Ovary (tissue), 9 donors: ENCODE results near the gene ADARB2. TPM values are rescaled to one million over a fixed set of nuclear protein-coding genes. Genes with fewer than 3 reads are reported as not detected.
"Not testable (repeated sequence)": the region's sequence is repeated elsewhere in the genome, so short reads cannot be mapped to it uniquely, and the experiment has no call there.

Experiments
- DNase-seq, 5 donors: peaks; one replicate each; pipeline ENCODE4 v3.0.0-alpha.2; 2019 to 2020
- H3K27ac ChIP-seq, 2 donors: fragments of 200-600 bp; one replicate each; pipeline versions ENCODE4 v1.5.1 to v1.8.0; 2019 to 2022
- H3K27me3 ChIP-seq: fragments of 200-600 bp; one replicate; pipeline ENCODE4 v1.8.0; 2022
- H3K36me3 ChIP-seq: fragments of 200-600 bp; sonication (generic); one replicate; pipeline ENCODE4 v1.5.1; 2019
- H3K4me1 ChIP-seq: one replicate; pipeline ENCODE4 v1.8.1; 2013; ENCODE audit warnings: mild to moderate bottlenecking, moderate library complexity; ENCODE audit not compliant: insufficient read depth
- H3K4me3 ChIP-seq: fragments of 200-600 bp; sonication (generic); one replicate; pipeline ENCODE4 v1.5.1; 2017
- H3K9me3 ChIP-seq, 2 donors: fragments of 200-600 bp in 1 of 2; sonication (generic) in 1 of 2; one replicate each; pipeline versions ENCODE4 v1.5.1 to v1.8.1; 2013 to 2019; ENCODE audit warnings: mild to moderate bottlenecking in 1 of 2, moderate library complexity in 1 of 2
- CTCF ChIP-seq, 3 donors: fragments of 450-650 bp in 2 of 3; fragments of 200-600 bp in 1 of 3; IDR thresholded peaks; one replicate each; pipeline versions ENCODE4 v1.5.1 to v1.8.0; 2016 to 2022; ENCODE audit warnings: antibody characterized with exemption in 3 of 3, mild to moderate bottlenecking in 1 of 3
- EP300 ChIP-seq: sonication (generic); formaldehyde crosslinking; IDR thresholded peaks from one replicate; pipeline ENCODE4 v1.6.1; 2017; ENCODE audit warnings: antibody characterized with exemption
- POLR2A ChIP-seq: fragments of 450-650 bp; IDR thresholded peaks from one replicate; pipeline ENCODE4 v1.6.1; 2017; ENCODE audit warnings: antibody characterized with exemption, mild to moderate bottlenecking, moderate library complexity
- WGBS, 3 donors: extraction: QIAGEN DNeasy Blood & Tissue Kit in 1 of 3; methylation state at CpG; one replicate each; pipeline versions ENCODE4 v1.1.5 to v1.1.7; 2013 to 2017; 5-methylcytosine and 5-hydroxymethylcytosine counted together
- intact Hi-C, 4 donors: fragments of 100-400 bp; cut with DNase I; formaldehyde crosslinking; loops; one replicate each; pipeline versions ENCODE4 v1.11.0 to v1.15.1; 2022 to 2023
- polyA plus RNA-seq, 2 donors: library from polyadenylated mRNA; stranded (reverse); fragments of 200-250 nt in 1 of 2; fragments of 350-450 nt in 1 of 2; fragmentation: Illumina TruSeq in 1 of 2; extraction: RNeasy Lipid Tissue Mini Kit (QIAGEN cat#74804) in 1 of 2; gene quantifications; one replicate each; pipeline ENCODE4 v1.2.3, GENCODE V29; 2013 to 2014
- total RNA-seq, 7 donors: library from RNA; depleted of rRNA in 2 of 7; stranded (reverse); fragments of >200 nt in 2 of 7; fragmentation: NEBNext Ultra II Directional in 3 of 7; extraction: Animal tissue kit (Norgen Biotek cat#: 25700) in 3 of 7; gene quantifications; one replicate each; pipeline versions ENCODE4 v1.1.0 to v1.2.4, GENCODE V29; 2016 to 2023
- donor health status: DM: no; HTN: no; CAD: no; lungs with moderate emphysema.
- donor health status: DM: no; HTN: no; CAD: no.
- donor health status: Bipolar disorder and iron deficiency.
- donor health status: DM: yes; HTN: yes; CAD: no.
- donor health status: DM: no; HTN: no; CAD: no.
- donor health status: DM: yes; HTN: yes; CAD: no.

Gene ADARB2
- total and polyA plus RNA-seq, 9 donors = 0.12 to 2.0 (median 0.36) TPM; not detected in 2

- H3K9me3 ChIP-seq = no peaks in the 10 kb centered on the region
- H3K27me3 ChIP-seq = no peaks in the 10 kb centered on the region
- TF ChIP-seq POLR2A (no peak), EP300 (no peak), CTCF (IDR thresholded peaks at IDR 0.05) (no peak)
- WGBS, 3 donors = 85 to 87% (median 87%) methylated on average over 11 of the region's 11 CpGs
- DNase-seq = no peak
- no peak overlapping the region for H3K27ac ChIP-seq
- intact Hi-C loops = no loop called here
- no peaks in the 10 kb centered on the region for H3K36me3 ChIP-seq
- H3K4me1 ChIP-seq = no peaks in the 10 kb centered on the region
- H3K4me3 ChIP-seq = no peak overlapping the region
These were observed 111.6 kb downstream of the ADARB2 start for GRCh38 chr10:1625731-1626130.

- DNase-seq = no peak
- intact Hi-C loops = no loop called here
- TF ChIP-seq POLR2A (no peak), CTCF (IDR thresholded peaks at IDR 0.05) (no peak), EP300 (no peak)
These were observed 112.2 kb downstream of the ADARB2 start for GRCh38 chr10:1625079-1625478.

GRCh38 chr10:1624240-1624639 lies 113.1 kb downstream of the ADARB2 start:
- Histone ChIP-seq H3K27me3 (no peaks in the 10 kb centered on the region), H3K4me3 (no peak overlapping the region), H3K9me3 (no peaks in the 10 kb centered on the region), H3K27ac (no peak overlapping the region), H3K36me3 (no peaks in the 10 kb centered on the region), H3K4me1 (no peaks in the 10 kb centered on the region)
- no peak for DNase-seq
- TF ChIP-seq POLR2A = no peak
- no peak for TF ChIP-seq CTCF (IDR thresholded peaks at IDR 0.05)
- TF ChIP-seq EP300 = no peak
- WGBS, 3 donors = 75 to 83% (median 75%) methylated on average over 12 of the region's 12 CpGs
- intact Hi-C loops = no loop called here

More at GRCh38 chr10:1625079-1625478, 112.2 kb downstream of the ADARB2 start:
- Histone ChIP-seq H3K36me3 (no peaks in the 10 kb centered on the region), H3K27me3 (no peaks in the 10 kb centered on the region), H3K4me3 (no peak overlapping the region), H3K4me1 (no peaks in the 10 kb centered on the region), H3K27ac (no peak overlapping the region), H3K9me3 (no peaks in the 10 kb centered on the region)
- 86 to 91% (median 90%) methylated on average over 9 of the region's 9 CpGs for WGBS, 3 donors

- DNase-seq = no peak
- Histone ChIP-seq H3K27me3 (no peaks in the 10 kb centered on the region), H3K36me3 (no peaks in the 10 kb centered on the region), H3K4me1 (no peaks in the 10 kb centered on the region), H3K9me3 (no peaks in the 10 kb centered on the region), H3K27ac (no peak overlapping the region), H3K4me3 (no peak overlapping the region)
- TF ChIP-seq POLR2A = no peak
- no peak for TF ChIP-seq CTCF (IDR thresholded peaks at IDR 0.05)
- TF ChIP-seq EP300 = no peak
- intact Hi-C loops = no loop called here
These were observed 116.5 kb downstream of the ADARB2 start for GRCh38 chr10:1620803-1621202.

- not testable (repeated sequence) for DNase-seq
These were observed 119.7 kb downstream of the ADARB2 start for GRCh38 chr10:1617376-1618317.

GRCh38 chr10:1616701-1617100 lies 120.6 kb downstream of the ADARB2 start:
- H3K27ac ChIP-seq, H3K27me3 ChIP-seq, H3K4me3 ChIP-seq, H3K9me3 ChIP-seq, H3K36me3 ChIP-seq, intact Hi-C loops, H3K4me1 ChIP-seq, DNase-seq: not testable (repeated sequence)
- 43 to 46% (median 45%) methylated on average over 9 of the region's 9 CpGs for WGBS, 3 donors

More at GRCh38 chr10:1617376-1618317, 119.7 kb downstream of the ADARB2 start:
- H3K27ac ChIP-seq, H3K4me3 ChIP-seq, H3K36me3 ChIP-seq, H3K9me3 ChIP-seq, intact Hi-C loops, H3K27me3 ChIP-seq, H3K4me1 ChIP-seq: not testable (repeated sequence)
- WGBS, 3 donors = 32 to 41% (median 35%) methylated on average over 13 of the region's 13 CpGs
